ENCODE data around the gene IRF2. TPM values are rescaled to one million over a fixed set of nuclear protein-coding genes. Genes with fewer than 3 reads are reported as not detected.

Gene IRF2
- total RNA-seq, 2 donors from 2014 or later, result 35.3 to 68.0 TPM

- no peak for TF ChIP-seq CTCF (IDR thresholded peaks at IDR 0.05)
- Histone ChIP-seq H3K4me1 (ENCODE audit: control insufficient read depth in 1 of 2, low read depth in 2 of 2) (peaks cover 25 to 76% of the 10 kb centered on the region in 2 donors), H3K27ac (no peak overlapping the region), H3K4me3 (no peak overlapping the region), H3K27me3 (replicated peaks; ENCODE audit: insufficient read depth) (no peaks in the 10 kb centered on the region), H3K36me3 (no peaks in the 10 kb centered on the region), H3K9me3 (no peaks in the 10 kb centered on the region)
- ATAC-seq (ENCODE audit: insufficient number of reproducible peaks, low FRiP score, low read depth) (no peak), DNase-seq (ENCODE audit: low spot score) (no peak)
Measured at GRCh38 chr4:184444953-184445309, 29.4 kb downstream of the IRF2 start.

GRCh38 chr4:184444215-184444952, 30.0 kb downstream of the IRF2 start:
- no peak for DNase-seq (ENCODE audit: low spot score)
- H3K27ac ChIP-seq, result no peak overlapping the region

GRCh38 chr4:184443318-184443717, 31.0 kb downstream of the IRF2 start:
- Histone ChIP-seq H3K27ac (no peak overlapping the region), H3K9me3 (no peaks in the 10 kb centered on the region), H3K27me3 (replicated peaks; ENCODE audit: insufficient read depth) (no peaks in the 10 kb centered on the region), H3K4me3 (no peak overlapping the region), H3K36me3 (no peaks in the 10 kb centered on the region), H3K4me1 (ENCODE audit: control insufficient read depth in 1 of 2, low read depth in 2 of 2) (peaks cover 18 to 74% of the 10 kb centered on the region in 2 donors)
- DNase-seq (ENCODE audit: low spot score) (no peak), ATAC-seq (ENCODE audit: insufficient number of reproducible peaks, low FRiP score, low read depth) (no peak)
- no peak for TF ChIP-seq CTCF (IDR thresholded peaks at IDR 0.05)

More at GRCh38 chr4:184444215-184444952, 30.0 kb downstream of the IRF2 start:
- Histone ChIP-seq H3K4me3 (no peak overlapping the region), H3K4me1 (ENCODE audit: control insufficient read depth in 1 of 2, low read depth in 2 of 2) (peaks cover 20 to 76% of the 10 kb centered on the region in 2 donors), H3K36me3 (no peaks in the 10 kb centered on the region), H3K27me3 (replicated peaks; ENCODE audit: insufficient read depth) (no peaks in the 10 kb centered on the region), H3K9me3 (no peaks in the 10 kb centered on the region)
- no peak for TF ChIP-seq CTCF (IDR thresholded peaks at IDR 0.05)
- no peak for ATAC-seq (ENCODE audit: insufficient number of reproducible peaks, low FRiP score, low read depth)

GRCh38 chr4:184442314-184442635, 32.1 kb downstream of the IRF2 start:
- Histone ChIP-seq H3K36me3 (no peaks in the 10 kb centered on the region), H3K4me1 (ENCODE audit: control insufficient read depth in 1 of 2, low read depth in 2 of 2) (peaks cover 14 to 67% of the 10 kb centered on the region in 2 donors), H3K4me3 (peak overlapping the region; percentile 41), H3K27me3 (replicated peaks; ENCODE audit: insufficient read depth) (no peaks in the 10 kb centered on the region), H3K9me3 (no peaks in the 10 kb centered on the region), H3K27ac (peak overlapping the region; percentile 33 to 42)
- ATAC-seq (ENCODE audit: insufficient number of reproducible peaks, low FRiP score, low read depth), result no peak
- TF ChIP-seq CTCF (IDR thresholded peaks at IDR 0.05), result no peak
- DNase-seq (ENCODE audit: low spot score), result no peak

- H3K36me3 ChIP-seq, result no peaks in the 10 kb centered on the region
- TF ChIP-seq CTCF (IDR thresholded peaks at IDR 0.05), result no peak
- ATAC-seq (ENCODE audit: insufficient number of reproducible peaks, low FRiP score, low read depth) (no peak), DNase-seq (ENCODE audit: low spot score) (no peak)
- no peaks in the 10 kb centered on the region for H3K27me3 ChIP-seq (replicated peaks; ENCODE audit: insufficient read depth)
- H3K9me3 ChIP-seq, result no peaks in the 10 kb centered on the region
- peaks cover 15 to 67% of the 10 kb centered on the region in 2 donors for H3K4me1 ChIP-seq (ENCODE audit: control insufficient read depth in 1 of 2, low read depth in 2 of 2)
- H3K27ac ChIP-seq, result peak overlapping the region; percentile 33 to 42
- H3K4me3 ChIP-seq, result peak overlapping the region; percentile 41
Measured at GRCh38 chr4:184441461-184442313, 32.7 kb downstream of the IRF2 start.
